HepG2 (cell line): ENCODE data around the gene GNG7. TPM values are rescaled to one million over a fixed set of nuclear protein-coding genes. Genes with fewer than 3 reads are reported as not detected.

ENCODE experiments used
- FOXO4 ChIP-seq: sonication (generic); formaldehyde crosslinking; conservative IDR thresholded peaks from 2 replicates; pipeline ENCODE4 v1.8.1; 2023; ENCODE audit warnings: missing genetic modification reagents
- HDAC1 ChIP-seq: sonication (generic); formaldehyde crosslinking; IDR thresholded peaks from 2 replicates; pipeline ENCODE4 v1.5.1; 2020; ENCODE audit warnings: mild to moderate bottlenecking, missing genetic modification reagents
- HMGXB4 ChIP-seq, 2 experiments: sonication (generic) in 1 of 2; formaldehyde crosslinking in 1 of 2; IDR thresholded peaks; 2 replicates each; pipeline versions ENCODE4 v1.4.0 to v1.6.1; 2018 to 2020; ENCODE audit warnings: missing genetic modification reagents in 2 of 2, borderline replicate concordance in 1 of 2, low read depth in 1 of 2, mild to moderate bottlenecking in 1 of 2, missing biosample characterization in 1 of 2
- KDM4B ChIP-seq: sonication (generic); formaldehyde crosslinking; IDR thresholded peaks from 2 replicates; pipeline ENCODE4 v1.4.0; 2020; ENCODE audit warnings: missing genetic modification reagents
- KLF16 ChIP-seq, 2 experiments: sonication (generic) in 1 of 2; formaldehyde crosslinking in 1 of 2; IDR thresholded peaks; 2 replicates each; pipeline versions ENCODE4 v1.6.1 to v1.8.0; 2016 to 2023; ENCODE audit warnings: missing genetic modification reagents in 2 of 2, missing compliant biosample characterization in 1 of 2
- NFKBIZ ChIP-seq: IDR thresholded peaks from 2 replicates; pipeline ENCODE4 v1.6.1; 2018; ENCODE audit warnings: missing genetic modification reagents, missing compliant biosample characterization
- SUZ12 ChIP-seq: fragments of 150-350 bp; IDR thresholded peaks from 2 replicates; pipeline ENCODE4 v1.6.1; 2014; ENCODE audit warnings: low read depth, low read length
- THAP8 ChIP-seq: sonication (generic); formaldehyde crosslinking; IDR thresholded peaks from 2 replicates; pipeline ENCODE4 v1.5.1; 2020; ENCODE audit warnings: missing genetic modification reagents, mild to moderate bottlenecking, borderline replicate concordance
- XBP1 ChIP-seq: sonication (generic); formaldehyde crosslinking; IDR thresholded peaks from 2 replicates; pipeline ENCODE4 v1.5.0; 2020; ENCODE audit warnings: missing genetic modification reagents
- ZBTB25 ChIP-seq: IDR thresholded peaks from 2 replicates; pipeline ENCODE4 v1.6.1; 2018; ENCODE audit warnings: missing genetic modification reagents
- ZNF564 ChIP-seq: sonication (generic); formaldehyde crosslinking; IDR thresholded peaks from 2 replicates; pipeline ENCODE4 v1.8.1; 2023; ENCODE audit warnings: mild to moderate bottlenecking, missing genetic modification reagents
- ZNF589 ChIP-seq: sonication (generic); formaldehyde crosslinking; conservative IDR thresholded peaks from 2 replicates; pipeline ENCODE4 v1.8.0; 2022; ENCODE audit warnings: mild to moderate bottlenecking, moderate library complexity, missing genetic modification reagents
- ZNF772 ChIP-seq: sonication (generic); formaldehyde crosslinking; IDR thresholded peaks from 2 replicates; pipeline ENCODE4 v1.5.0; 2020; ENCODE audit warnings: mild to moderate bottlenecking, missing genetic modification reagents
- polyA plus RNA-seq, 8 experiments: library from polyadenylated mRNA; depleted of rRNA in 3 of 8; stranded (reverse) in 7 of 8; unstranded in 1 of 8; fragments of >200 nt; fragmentation: Illumina TruSeq in 4 of 8; extraction: Trizol in 4 of 8; gene quantifications; 2 replicates each; pipeline versions ENCODE4 v1.2.1 to v1.2.3, GENCODE V29; 2011 to 2016; ENCODE audit warnings: low read depth in 4 of 8, missing spikeins in 1 of 8, mixed read lengths in 1 of 8; ENCODE audit not compliant: insufficient read depth in 1 of 8
- total RNA-seq, 5 experiments: library from RNA; depleted of rRNA; stranded (reverse); fragments of >200 nt; fragmentation: Illumina TruSeq; extraction: Trizol; gene quantifications; 2 replicates each; pipeline ENCODE4 v1.2.3, GENCODE V29; 2016; ENCODE audit warnings: low read depth in 1 of 5
- TF ChIP-seq, protein P1 (sequence below): sonication (generic); formaldehyde crosslinking; IDR thresholded peaks from 2 replicates; pipeline ENCODE4 v1.5.0; 2020; ENCODE audit warnings: mild to moderate bottlenecking, missing genetic modification reagents
- TF ChIP-seq, protein P2 (sequence below): sonication (generic); formaldehyde crosslinking; IDR thresholded peaks from 2 replicates; pipeline ENCODE4 v1.9.0; 2022; ENCODE audit warnings: missing genetic modification reagents, mild to moderate bottlenecking, borderline replicate concordance
- TF ChIP-seq, protein P3 (sequence below): IDR thresholded peaks from 2 replicates; pipeline ENCODE4 v1.6.1; 2016; ENCODE audit warnings: mild to moderate bottlenecking
- TF ChIP-seq, protein P4 (sequence below): sonication (generic); formaldehyde crosslinking; IDR thresholded peaks from 2 replicates; pipeline ENCODE4 v1.5.1; 2020; ENCODE audit warnings: mild to moderate bottlenecking, missing genetic modification reagents, moderate library complexity
- TF ChIP-seq, protein P5 (sequence below): IDR thresholded peaks from 2 replicates; pipeline ENCODE4 v1.6.1; 2016; ENCODE audit warnings: low read depth, borderline replicate concordance

The GNG7 gene
- total and polyA plus RNA-seq, 2 of the 13 experiments (the other 11 are each of a cell fraction or from before 2014, with no cell fraction given): 1.4 to 3.3 TPM

- no peak for TF ChIP-seq ZNF772 (CRISPR knock-in tag)
- TF ChIP-seq, protein P1, sequence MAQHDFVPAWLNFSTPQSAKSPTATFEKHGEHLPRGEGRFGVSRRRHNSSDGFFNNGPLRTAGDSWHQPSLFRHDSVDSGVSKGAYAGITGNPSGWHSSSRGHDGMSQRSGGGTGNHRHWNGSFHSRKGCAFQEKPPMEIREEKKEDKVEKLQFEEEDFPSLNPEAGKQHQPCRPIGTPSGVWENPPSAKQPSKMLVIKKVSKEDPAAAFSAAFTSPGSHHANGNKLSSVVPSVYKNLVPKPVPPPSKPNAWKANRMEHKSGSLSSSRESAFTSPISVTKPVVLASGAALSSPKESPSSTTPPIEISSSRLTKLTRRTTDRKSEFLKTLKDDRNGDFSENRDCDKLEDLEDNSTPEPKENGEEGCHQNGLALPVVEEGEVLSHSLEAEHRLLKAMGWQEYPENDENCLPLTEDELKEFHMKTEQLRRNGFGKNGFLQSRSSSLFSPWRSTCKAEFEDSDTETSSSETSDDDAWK (CRISPR knock-in tag): no peak
- TF ChIP-seq, protein P2, sequence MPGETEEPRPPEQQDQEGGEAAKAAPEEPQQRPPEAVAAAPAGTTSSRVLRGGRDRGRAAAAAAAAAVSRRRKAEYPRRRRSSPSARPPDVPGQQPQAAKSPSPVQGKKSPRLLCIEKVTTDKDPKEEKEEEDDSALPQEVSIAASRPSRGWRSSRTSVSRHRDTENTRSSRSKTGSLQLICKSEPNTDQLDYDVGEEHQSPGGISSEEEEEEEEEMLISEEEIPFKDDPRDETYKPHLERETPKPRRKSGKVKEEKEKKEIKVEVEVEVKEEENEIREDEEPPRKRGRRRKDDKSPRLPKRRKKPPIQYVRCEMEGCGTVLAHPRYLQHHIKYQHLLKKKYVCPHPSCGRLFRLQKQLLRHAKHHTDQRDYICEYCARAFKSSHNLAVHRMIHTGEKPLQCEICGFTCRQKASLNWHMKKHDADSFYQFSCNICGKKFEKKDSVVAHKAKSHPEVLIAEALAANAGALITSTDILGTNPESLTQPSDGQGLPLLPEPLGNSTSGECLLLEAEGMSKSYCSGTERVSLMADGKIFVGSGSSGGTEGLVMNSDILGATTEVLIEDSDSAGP: no peak
- TF ChIP-seq NFKBIZ (CRISPR knock-in tag): no peak; the same call in 1 of the 2 replicates
- no peak for TF ChIP-seq KDM4B (CRISPR knock-in tag)
- TF ChIP-seq ZNF564 (CRISPR knock-in tag): no peak
- TF ChIP-seq HMGXB4 (CRISPR knock-in tag; IDR thresholded peaks at IDR 0.05; ENCODE audit: borderline replicate concordance in 1 of 2, low read depth in 1 of 2): 0 out of 4 replicates have a peak, but pooled peaks of 1 of the 2 experiments have one; percentile 34
- no peak for TF ChIP-seq SUZ12
- TF ChIP-seq KLF16 (CRISPR knock-in tag; IDR thresholded peaks at IDR 0.05): peak in 1 of 2 experiments; percentile 73; a peak in 2 of 4 replicates
- TF ChIP-seq, protein P3, sequence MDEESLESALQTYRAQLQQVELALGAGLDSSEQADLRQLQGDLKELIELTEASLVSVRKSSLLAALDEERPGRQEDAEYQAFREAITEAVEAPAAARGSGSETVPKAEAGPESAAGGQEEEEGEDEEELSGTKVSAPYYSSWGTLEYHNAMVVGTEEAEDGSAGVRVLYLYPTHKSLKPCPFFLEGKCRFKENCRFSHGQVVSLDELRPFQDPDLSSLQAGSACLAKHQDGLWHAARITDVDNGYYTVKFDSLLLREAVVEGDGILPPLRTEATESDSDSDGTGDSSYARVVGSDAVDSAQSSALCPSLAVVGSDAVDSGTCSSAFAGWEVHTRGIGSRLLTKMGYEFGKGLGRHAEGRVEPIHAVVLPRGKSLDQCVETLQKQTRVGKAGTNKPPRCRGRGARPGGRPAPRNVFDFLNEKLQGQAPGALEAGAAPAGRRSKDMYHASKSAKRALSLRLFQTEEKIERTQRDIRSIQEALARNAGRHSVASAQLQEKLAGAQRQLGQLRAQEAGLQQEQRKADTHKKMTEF (CRISPR knock-in tag): peak; percentile 67; the same call in 1 of the 2 replicates
- no peak for TF ChIP-seq FOXO4 (CRISPR knock-in tag)
- TF ChIP-seq ZNF589: 0 out of 2 replicates have a peak, but pooled peaks have one; percentile 43
- TF ChIP-seq, protein P4, sequence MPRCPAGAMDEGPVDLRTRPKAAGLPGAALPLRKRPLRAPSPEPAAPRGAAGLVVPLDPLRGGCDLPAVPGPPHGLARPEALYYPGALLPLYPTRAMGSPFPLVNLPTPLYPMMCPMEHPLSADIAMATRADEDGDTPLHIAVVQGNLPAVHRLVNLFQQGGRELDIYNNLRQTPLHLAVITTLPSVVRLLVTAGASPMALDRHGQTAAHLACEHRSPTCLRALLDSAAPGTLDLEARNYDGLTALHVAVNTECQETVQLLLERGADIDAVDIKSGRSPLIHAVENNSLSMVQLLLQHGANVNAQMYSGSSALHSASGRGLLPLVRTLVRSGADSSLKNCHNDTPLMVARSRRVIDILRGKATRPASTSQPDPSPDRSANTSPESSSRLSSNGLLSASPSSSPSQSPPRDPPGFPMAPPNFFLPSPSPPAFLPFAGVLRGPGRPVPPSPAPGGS (CRISPR knock-in tag): no peak
- TF ChIP-seq THAP8 (CRISPR knock-in tag): no peak
- TF ChIP-seq, protein P5, sequence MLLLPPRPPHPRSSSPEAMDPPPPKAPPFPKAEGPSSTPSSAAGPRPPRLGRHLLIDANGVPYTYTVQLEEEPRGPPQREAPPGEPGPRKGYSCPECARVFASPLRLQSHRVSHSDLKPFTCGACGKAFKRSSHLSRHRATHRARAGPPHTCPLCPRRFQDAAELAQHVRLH (CRISPR knock-in tag): no peak
- TF ChIP-seq HDAC1: peak; percentile 75
- peak; percentile 70; the same call in 1 of the 2 replicates for TF ChIP-seq ZBTB25 (CRISPR knock-in tag)
- TF ChIP-seq XBP1 (CRISPR knock-in tag): no peak
Observed at GRCh38 chr19:2507109-2507508, 195.4 kb downstream of the GNG7 start (continued).
